Astrocyte (in vitro differentiated cells and primary cell): ENCODE results near the gene NAV2.

Experiments used
- CTCF ChIP-seq: IDR thresholded peaks from 2 replicates; pipeline ENCODE4 v1.5.1; 2011; ENCODE audit warnings: low read depth, mild to moderate bottlenecking, inconsistent platforms, low read length, moderate library complexity; ENCODE audit not compliant: insufficient read depth
- EZH2 ChIP-seq: IDR thresholded peaks from 2 replicates; pipeline ENCODE4 v1.6.1; 2012; ENCODE audit warnings: mild to moderate bottlenecking, low read length, inconsistent platforms; ENCODE audit not compliant: insufficient read depth

DNA sequence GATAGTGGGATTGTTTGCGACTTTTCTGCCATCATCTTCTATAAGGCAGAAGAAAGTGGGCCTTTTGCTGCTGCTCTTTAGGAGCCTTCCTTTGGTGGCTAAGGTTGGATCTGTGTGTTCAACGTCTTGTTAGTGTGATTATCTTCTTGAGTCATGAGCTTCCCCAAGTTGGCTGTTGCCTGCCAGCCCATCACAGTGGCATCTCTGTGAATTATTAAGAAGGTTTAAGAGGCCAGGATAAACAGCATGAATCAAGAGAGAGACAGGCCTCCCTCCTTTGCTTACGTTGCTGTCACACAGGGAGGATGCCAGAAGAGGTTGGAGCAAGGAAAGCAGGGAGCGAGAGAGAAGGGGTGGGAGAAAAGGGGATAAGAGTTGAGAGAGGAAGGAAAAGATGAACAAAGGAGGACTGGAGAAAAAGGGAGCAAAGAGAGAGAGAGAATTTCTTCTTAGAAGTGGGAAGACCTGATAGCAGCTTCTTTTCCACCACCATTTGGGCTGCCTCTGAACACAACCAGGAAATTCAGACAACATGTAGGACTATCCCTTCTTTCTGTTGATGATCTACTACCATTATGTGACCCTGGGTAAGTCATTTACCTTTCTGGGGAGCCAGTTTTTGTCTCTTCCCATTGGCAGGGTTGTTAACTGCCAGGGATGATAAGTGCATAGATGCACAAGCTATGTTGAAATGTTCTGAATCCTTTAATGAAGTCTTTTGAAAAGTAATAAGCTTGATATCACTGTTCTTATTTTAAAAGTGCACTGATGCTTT is 126.5 kb downstream of the NAV2 start:
- TF ChIP-seq CTCF, result no peak
- TF ChIP-seq EZH2, result no peak
